ENCODE measurements around the gene SETMAR. TPM values are rescaled to one million over a fixed set of nuclear protein-coding genes. Genes with fewer than 3 reads are reported as not detected.
A peak's percentile ranks its signal among the peaks of the same experiment; 100 is the strongest.
"Not testable (repeated sequence)": the region's sequence is repeated elsewhere in the genome, so short reads cannot be mapped to it uniquely, and the experiment has no call there.

Gene SETMAR
- total and polyA plus RNA-seq, 4 donors, result 4.5 to 9.7 (median 5.8) TPM

DNA sequence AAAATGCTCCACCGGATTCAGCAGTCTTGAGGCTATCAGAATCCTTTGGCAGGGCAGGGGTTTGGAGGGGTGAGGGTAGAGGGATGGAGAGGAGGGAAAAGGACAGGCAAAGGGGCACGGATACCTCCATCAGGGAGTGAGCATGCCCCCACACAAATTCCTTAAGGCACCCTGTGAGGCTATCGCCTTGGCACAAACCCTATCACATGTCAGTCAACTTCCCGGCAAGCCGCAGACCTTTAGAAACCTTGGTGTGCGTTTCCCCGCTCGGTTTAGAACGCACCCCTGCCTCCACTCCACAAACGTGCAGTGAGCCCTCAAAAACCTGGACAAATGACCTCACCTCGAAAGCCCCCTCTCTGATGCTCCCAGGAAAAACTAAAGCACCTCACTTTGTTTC lies 422 bp upstream of the SETMAR start:
- WGBS, result 68% methylated on average over 11 of the region's 11 CpGs

DNA sequence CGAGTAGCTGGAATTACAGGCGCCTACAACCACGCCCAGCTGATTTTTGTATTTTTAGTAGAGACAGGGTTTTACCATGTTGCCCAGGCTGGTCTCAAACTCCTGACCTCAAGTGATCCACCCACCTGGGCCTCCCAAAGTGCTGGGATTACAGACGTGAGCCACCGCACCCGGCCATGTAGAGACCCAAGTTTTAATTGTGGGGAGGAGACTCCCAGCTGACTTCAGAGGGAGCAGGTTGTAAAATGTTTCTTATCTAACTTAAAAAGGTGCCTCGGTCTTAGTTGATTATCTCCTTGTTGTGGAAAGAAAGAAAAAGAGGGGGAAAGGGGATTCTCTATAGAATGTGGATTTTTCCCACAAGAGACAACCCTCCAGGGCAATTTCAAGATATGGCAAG lies 2.0 kb downstream of the SETMAR start:
- not testable (repeated sequence) for H3K9me3 ChIP-seq (ENCODE audit: control insufficient read depth in 4 of 4, low read length in 3 of 4); H3K27me3 ChIP-seq (ENCODE audit: control insufficient read depth in 4 of 4, insufficient read depth in 4 of 4, low read length in 3 of 4); DNase-seq (ENCODE audit: low spot score); H3K9ac ChIP-seq (ENCODE audit: low read depth in 1 of 2, low read length in 2 of 2); H3K36me3 ChIP-seq (ENCODE audit: control insufficient read depth in 4 of 4, insufficient read depth in 3 of 4, low read depth in 1 of 4, low read length in 3 of 4); H3K4me3 ChIP-seq (ENCODE audit: low read depth in 1 of 3, low read length in 3 of 3); H3K27ac ChIP-seq (ENCODE audit: low read depth in 1 of 2, low read length in 2 of 2)
- H3K4me1 ChIP-seq (ENCODE audit: control insufficient read depth in 4 of 4, insufficient read depth in 4 of 4, low read length in 3 of 4), result peaks cover 0 to 12% (median 5%) of the 10 kb centered on the region in 4 donors
- WGBS, result 90% methylated on average over 7 of the region's 7 CpGs

More for the DNA sequence above, 422 bp upstream of the SETMAR start:
- Histone ChIP-seq H3K4me3 (ENCODE audit: low read depth in 1 of 3, low read length in 3 of 3) (peak overlapping the region in 2 of 3 donors; percentile 53 to 77), H3K9me3 (ENCODE audit: control insufficient read depth in 4 of 4, low read length in 3 of 4) (no peaks in the 10 kb centered on the region), H3K9ac (ENCODE audit: low read depth in 1 of 2, low read length in 2 of 2) (no peak overlapping the region), H3K36me3 (ENCODE audit: control insufficient read depth in 4 of 4, insufficient read depth in 3 of 4, low read depth in 1 of 4, low read length in 3 of 4) (peaks cover 0 to 2% (median 0%) of the 10 kb centered on the region in 4 donors), H3K4me1 (ENCODE audit: control insufficient read depth in 4 of 4, insufficient read depth in 4 of 4, low read length in 3 of 4) (peaks cover 0 to 12% (median 5%) of the 10 kb centered on the region in 4 donors), H3K27ac (ENCODE audit: low read depth in 1 of 2, low read length in 2 of 2) (peak overlapping the region; percentile 75 to 93), H3K27me3 (ENCODE audit: control insufficient read depth in 4 of 4, insufficient read depth in 4 of 4, low read length in 3 of 4) (no peaks in the 10 kb centered on the region)
- TF ChIP-seq, protein P1, sequence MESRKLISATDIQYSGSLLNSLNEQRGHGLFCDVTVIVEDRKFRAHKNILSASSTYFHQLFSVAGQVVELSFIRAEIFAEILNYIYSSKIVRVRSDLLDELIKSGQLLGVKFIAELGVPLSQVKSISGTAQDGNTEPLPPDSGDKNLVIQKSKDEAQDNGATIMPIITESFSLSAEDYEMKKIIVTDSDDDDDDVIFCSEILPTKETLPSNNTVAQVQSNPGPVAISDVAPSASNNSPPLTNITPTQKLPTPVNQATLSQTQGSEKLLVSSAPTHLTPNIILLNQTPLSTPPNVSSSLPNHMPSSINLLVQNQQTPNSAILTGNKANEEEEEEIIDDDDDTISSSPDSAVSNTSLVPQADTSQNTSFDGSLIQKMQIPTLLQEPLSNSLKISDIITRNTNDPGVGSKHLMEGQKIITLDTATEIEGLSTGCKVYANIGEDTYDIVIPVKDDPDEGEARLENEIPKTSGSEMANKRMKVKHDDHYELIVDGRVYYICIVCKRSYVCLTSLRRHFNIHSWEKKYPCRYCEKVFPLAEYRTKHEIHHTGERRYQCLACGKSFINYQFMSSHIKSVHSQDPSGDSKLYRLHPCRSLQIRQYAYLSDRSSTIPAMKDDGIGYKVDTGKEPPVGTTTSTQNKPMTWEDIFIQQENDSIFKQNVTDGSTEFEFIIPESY (IDR thresholded peaks at IDR 0.05), result no peak
- TF ChIP-seq RXRA (IDR thresholded peaks at IDR 0.05) (no peak), RAD21 (IDR thresholded peaks at IDR 0.05) (no peak), HNF4G (IDR thresholded peaks at IDR 0.05) (no peak), FOXA2 (IDR thresholded peaks at IDR 0.05) (no peak), FOXA1 (IDR thresholded peaks at IDR 0.05) (no peak), NR2F2 (IDR thresholded peaks at IDR 0.05) (no peak), EGR1 (IDR thresholded peaks at IDR 0.05; ENCODE audit: low read depth in 2 of 2) (no peak), YY1 (IDR thresholded peaks at IDR 0.05) (no peak), HNF4A (conservative IDR thresholded peaks at IDR 0.05) (no peak), GABPA (IDR thresholded peaks at IDR 0.05 in 1 of 2, conservative IDR thresholded peaks at IDR 0.05 in 1 of 2) (no peak), JUND (IDR thresholded peaks at IDR 0.05) (no peak), TAF1 (conservative IDR thresholded peaks at IDR 0.05) (no peak), SP1 (IDR thresholded peaks at IDR 0.05) (no peak)
- TF ChIP-seq, protein P2, sequence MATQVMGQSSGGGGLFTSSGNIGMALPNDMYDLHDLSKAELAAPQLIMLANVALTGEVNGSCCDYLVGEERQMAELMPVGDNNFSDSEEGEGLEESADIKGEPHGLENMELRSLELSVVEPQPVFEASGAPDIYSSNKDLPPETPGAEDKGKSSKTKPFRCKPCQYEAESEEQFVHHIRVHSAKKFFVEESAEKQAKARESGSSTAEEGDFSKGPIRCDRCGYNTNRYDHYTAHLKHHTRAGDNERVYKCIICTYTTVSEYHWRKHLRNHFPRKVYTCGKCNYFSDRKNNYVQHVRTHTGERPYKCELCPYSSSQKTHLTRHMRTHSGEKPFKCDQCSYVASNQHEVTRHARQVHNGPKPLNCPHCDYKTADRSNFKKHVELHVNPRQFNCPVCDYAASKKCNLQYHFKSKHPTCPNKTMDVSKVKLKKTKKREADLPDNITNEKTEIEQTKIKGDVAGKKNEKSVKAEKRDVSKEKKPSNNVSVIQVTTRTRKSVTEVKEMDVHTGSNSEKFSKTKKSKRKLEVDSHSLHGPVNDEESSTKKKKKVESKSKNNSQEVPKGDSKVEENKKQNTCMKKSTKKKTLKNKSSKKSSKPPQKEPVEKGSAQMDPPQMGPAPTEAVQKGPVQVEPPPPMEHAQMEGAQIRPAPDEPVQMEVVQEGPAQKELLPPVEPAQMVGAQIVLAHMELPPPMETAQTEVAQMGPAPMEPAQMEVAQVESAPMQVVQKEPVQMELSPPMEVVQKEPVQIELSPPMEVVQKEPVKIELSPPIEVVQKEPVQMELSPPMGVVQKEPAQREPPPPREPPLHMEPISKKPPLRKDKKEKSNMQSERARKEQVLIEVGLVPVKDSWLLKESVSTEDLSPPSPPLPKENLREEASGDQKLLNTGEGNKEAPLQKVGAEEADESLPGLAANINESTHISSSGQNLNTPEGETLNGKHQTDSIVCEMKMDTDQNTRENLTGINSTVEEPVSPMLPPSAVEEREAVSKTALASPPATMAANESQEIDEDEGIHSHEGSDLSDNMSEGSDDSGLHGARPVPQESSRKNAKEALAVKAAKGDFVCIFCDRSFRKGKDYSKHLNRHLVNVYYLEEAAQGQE (IDR thresholded peaks at IDR 0.05), result no peak
- TF ChIP-seq, protein P3, sequence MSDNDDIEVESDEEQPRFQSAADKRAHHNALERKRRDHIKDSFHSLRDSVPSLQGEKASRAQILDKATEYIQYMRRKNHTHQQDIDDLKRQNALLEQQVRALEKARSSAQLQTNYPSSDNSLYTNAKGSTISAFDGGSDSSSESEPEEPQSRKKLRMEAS (IDR thresholded peaks at IDR 0.05), result no peak
- TF ChIP-seq, protein P4, sequence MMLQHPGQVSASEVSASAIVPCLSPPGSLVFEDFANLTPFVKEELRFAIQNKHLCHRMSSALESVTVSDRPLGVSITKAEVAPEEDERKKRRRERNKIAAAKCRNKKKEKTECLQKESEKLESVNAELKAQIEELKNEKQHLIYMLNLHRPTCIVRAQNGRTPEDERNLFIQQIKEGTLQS (IDR thresholded peaks at IDR 0.05), result no peak
- TF ChIP-seq, protein P5, sequence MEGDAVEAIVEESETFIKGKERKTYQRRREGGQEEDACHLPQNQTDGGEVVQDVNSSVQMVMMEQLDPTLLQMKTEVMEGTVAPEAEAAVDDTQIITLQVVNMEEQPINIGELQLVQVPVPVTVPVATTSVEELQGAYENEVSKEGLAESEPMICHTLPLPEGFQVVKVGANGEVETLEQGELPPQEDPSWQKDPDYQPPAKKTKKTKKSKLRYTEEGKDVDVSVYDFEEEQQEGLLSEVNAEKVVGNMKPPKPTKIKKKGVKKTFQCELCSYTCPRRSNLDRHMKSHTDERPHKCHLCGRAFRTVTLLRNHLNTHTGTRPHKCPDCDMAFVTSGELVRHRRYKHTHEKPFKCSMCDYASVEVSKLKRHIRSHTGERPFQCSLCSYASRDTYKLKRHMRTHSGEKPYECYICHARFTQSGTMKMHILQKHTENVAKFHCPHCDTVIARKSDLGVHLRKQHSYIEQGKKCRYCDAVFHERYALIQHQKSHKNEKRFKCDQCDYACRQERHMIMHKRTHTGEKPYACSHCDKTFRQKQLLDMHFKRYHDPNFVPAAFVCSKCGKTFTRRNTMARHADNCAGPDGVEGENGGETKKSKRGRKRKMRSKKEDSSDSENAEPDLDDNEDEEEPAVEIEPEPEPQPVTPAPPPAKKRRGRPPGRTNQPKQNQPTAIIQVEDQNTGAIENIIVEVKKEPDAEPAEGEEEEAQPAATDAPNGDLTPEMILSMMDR (IDR thresholded peaks at IDR 0.05; ENCODE audit: low read depth, low read length, missing input control), result no peak
- no peak for DNase-seq (ENCODE audit: low spot score)
